B cell (primary cell): ENCODE measurements around the gene HCFC1.

Source experiments
- EZH2 ChIP-seq: IDR thresholded peaks from 2 replicates; pipeline ENCODE4 v1.6.1; 2012; ENCODE audit warnings: borderline replicate concordance, low read depth, mild to moderate bottlenecking, moderate library complexity, low read length; ENCODE audit not compliant: insufficient read depth, poor library complexity, severe bottlenecking
- TF ChIP-seq, protein P1 (sequence below): fragments of 200-600 bp; IDR thresholded peaks from one replicate; pipeline ENCODE4 v1.8.0; 2022; ENCODE audit warnings: antibody characterized with exemption, mild to moderate bottlenecking

- TF ChIP-seq, protein P1, sequence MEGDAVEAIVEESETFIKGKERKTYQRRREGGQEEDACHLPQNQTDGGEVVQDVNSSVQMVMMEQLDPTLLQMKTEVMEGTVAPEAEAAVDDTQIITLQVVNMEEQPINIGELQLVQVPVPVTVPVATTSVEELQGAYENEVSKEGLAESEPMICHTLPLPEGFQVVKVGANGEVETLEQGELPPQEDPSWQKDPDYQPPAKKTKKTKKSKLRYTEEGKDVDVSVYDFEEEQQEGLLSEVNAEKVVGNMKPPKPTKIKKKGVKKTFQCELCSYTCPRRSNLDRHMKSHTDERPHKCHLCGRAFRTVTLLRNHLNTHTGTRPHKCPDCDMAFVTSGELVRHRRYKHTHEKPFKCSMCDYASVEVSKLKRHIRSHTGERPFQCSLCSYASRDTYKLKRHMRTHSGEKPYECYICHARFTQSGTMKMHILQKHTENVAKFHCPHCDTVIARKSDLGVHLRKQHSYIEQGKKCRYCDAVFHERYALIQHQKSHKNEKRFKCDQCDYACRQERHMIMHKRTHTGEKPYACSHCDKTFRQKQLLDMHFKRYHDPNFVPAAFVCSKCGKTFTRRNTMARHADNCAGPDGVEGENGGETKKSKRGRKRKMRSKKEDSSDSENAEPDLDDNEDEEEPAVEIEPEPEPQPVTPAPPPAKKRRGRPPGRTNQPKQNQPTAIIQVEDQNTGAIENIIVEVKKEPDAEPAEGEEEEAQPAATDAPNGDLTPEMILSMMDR, result no peak
- no peak for TF ChIP-seq EZH2
Observed at GRCh38 chrX:153937056-153937455, 34.6 kb downstream of the HCFC1 start.
